OCI-LY3 (cell line): ENCODE measurements around the gene PTBP3.
"Not testable (repeated sequence)": the region's sequence is repeated elsewhere in the genome, so short reads cannot be mapped to it uniquely, and the experiment has no call there.

ENCODE experiments used
- H2AFZ ChIP-seq: fragments of 200-600, 300-600 bp; shearing (Covaris generic); 2 replicates; pipeline ENCODE4 v1.6.0; 2014; ENCODE audit warnings: antibody characterized with exemption, low read depth, low read length
- H3K27ac ChIP-seq: fragments of 200-600, 300-600 bp; sonication (generic); 2 replicates; pipeline ENCODE4 v1.5.1; 2014; ENCODE audit warnings: mild to moderate bottlenecking, low read length, moderate library complexity, mixed read lengths
- H3K27me3 ChIP-seq: fragments of 200-600, 300-600 bp; sonication (generic); 2 replicates; pipeline ENCODE4 v1.6.1; 2014; ENCODE audit warnings: low read depth, low read length, mixed read lengths
- H3K36me3 ChIP-seq: fragments of 200-600, 300-600 bp; sonication (generic); replicated peaks from 2 replicates; pipeline ENCODE3; 2014; ENCODE audit warnings: low read depth, low read length, mixed read lengths
- H3K4me1 ChIP-seq: fragments of 300-600, 200-600 bp; sonication (generic); 2 replicates; pipeline ENCODE4 v1.6.1; 2014; ENCODE audit warnings: low read length, mixed read lengths
- H3K4me2 ChIP-seq: fragments of 200-600, 300-600 bp; sonication (generic); 2 replicates; pipeline ENCODE4 v1.6.1; 2014; ENCODE audit warnings: low read length, mixed read lengths
- H3K4me3 ChIP-seq: fragments of 300-600, 200-600 bp; sonication (generic); 2 replicates; pipeline ENCODE4 v1.5.1; 2014; ENCODE audit warnings: antibody characterized with exemption, mild to moderate bottlenecking, low read length, moderate library complexity
- H3K79me2 ChIP-seq: fragments of 300-600, 200-600 bp; shearing (Covaris generic); 2 replicates; pipeline ENCODE4 v1.6.1; 2014; ENCODE audit warnings: mild to moderate bottlenecking, low read length, mixed read lengths
- H3K9ac ChIP-seq: fragments of 300-600, 200-600 bp; shearing (Covaris generic); 2 replicates; pipeline ENCODE4 v1.6.0; 2014; ENCODE audit warnings: mild to moderate bottlenecking, low read length, moderate library complexity
- H3K9me3 ChIP-seq: fragments of 200-600, 300-600 bp; shearing (Covaris generic); 2 replicates; pipeline ENCODE4 v1.6.1; 2014; ENCODE audit warnings: low read length, mixed read lengths; ENCODE audit not compliant: insufficient read depth
- H4K20me1 ChIP-seq: fragments of 200-600, 300-600 bp; sonication (generic); 2 replicates; pipeline ENCODE4 v1.6.1; 2016; ENCODE audit warnings: low read length, mixed read lengths; ENCODE audit not compliant: insufficient read depth
- EZH2phosphoT487 ChIP-seq: fragments of 200-600 bp; shearing (Covaris generic); IDR thresholded peaks from 2 replicates; pipeline ENCODE4 v1.6.1; 2018; ENCODE audit warnings: antibody characterized with exemption, mixed run types, low read depth
- TF ChIP-seq, protein P1 (sequence below): fragments of 200-600, 300-600 bp; sonication (generic); IDR thresholded peaks from 2 replicates; pipeline ENCODE4 v1.5.1; 2014; ENCODE audit warnings: antibody characterized with exemption, low read length, low read depth

Gene PTBP3

DNA sequence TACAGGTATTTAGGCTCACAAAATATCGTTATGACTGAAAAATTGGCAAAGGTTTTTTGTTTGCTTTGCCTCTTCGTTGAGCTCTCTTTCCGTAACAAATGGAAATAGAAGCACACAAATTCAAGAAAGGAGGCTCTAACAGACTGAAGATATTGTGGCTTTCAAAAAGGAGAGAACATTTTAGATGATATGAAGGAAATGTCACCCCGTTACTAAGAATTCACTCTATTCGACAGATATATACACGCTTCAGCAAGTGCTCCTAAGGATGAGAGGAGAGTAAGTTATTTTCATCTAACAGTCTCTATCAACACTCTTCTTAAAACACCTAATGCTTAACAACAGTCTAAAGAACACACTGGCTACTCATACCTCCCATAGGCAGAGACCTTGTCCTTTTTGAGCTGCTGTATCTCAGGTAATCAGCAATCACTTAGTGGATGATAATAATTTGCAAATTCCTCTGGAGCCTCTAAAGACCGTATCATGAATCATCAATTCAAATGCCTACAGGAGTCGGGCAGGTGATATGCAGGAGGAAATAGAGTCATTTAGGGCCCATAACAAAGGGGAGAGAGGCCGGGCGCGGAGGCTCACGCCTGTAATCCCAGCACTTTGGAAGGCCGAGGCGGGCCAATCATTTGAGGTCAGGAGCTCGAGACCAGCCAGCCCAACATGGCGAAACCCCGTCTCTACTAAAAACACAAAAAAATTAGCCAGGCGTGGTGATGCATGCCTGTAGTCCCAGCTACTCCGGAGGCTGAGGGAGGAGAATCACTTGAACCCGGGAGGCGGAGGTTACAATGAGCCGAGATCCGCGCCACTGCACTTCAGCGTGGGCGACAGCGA lies 45.1 kb upstream of the PTBP3 start:
- Histone ChIP-seq H3K27me3 (no peaks in the 10 kb centered on the region), H3K9me3 (no peaks in the 10 kb centered on the region), H4K20me1 (no peaks in the 10 kb centered on the region), H3K9ac (peak overlapping the region; percentile 78), H3K4me2 (peak overlapping the region; percentile 72), H3K4me1 (peaks cover 14% of the 10 kb centered on the region), H2AFZ (peak overlapping the region; percentile 57; the same call in 1 of the 2 replicates), H3K4me3 (peak overlapping the region; percentile 82), H3K27ac (peak overlapping the region; percentile 70), H3K79me2 (peaks cover 4% of the 10 kb centered on the region; the same call in 1 of the 2 replicates), H3K36me3 (no peaks in the 10 kb centered on the region)
- TF ChIP-seq, protein P1, sequence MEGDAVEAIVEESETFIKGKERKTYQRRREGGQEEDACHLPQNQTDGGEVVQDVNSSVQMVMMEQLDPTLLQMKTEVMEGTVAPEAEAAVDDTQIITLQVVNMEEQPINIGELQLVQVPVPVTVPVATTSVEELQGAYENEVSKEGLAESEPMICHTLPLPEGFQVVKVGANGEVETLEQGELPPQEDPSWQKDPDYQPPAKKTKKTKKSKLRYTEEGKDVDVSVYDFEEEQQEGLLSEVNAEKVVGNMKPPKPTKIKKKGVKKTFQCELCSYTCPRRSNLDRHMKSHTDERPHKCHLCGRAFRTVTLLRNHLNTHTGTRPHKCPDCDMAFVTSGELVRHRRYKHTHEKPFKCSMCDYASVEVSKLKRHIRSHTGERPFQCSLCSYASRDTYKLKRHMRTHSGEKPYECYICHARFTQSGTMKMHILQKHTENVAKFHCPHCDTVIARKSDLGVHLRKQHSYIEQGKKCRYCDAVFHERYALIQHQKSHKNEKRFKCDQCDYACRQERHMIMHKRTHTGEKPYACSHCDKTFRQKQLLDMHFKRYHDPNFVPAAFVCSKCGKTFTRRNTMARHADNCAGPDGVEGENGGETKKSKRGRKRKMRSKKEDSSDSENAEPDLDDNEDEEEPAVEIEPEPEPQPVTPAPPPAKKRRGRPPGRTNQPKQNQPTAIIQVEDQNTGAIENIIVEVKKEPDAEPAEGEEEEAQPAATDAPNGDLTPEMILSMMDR, result no peak
- TF ChIP-seq EZH2phosphoT487, result no peak

DNA sequence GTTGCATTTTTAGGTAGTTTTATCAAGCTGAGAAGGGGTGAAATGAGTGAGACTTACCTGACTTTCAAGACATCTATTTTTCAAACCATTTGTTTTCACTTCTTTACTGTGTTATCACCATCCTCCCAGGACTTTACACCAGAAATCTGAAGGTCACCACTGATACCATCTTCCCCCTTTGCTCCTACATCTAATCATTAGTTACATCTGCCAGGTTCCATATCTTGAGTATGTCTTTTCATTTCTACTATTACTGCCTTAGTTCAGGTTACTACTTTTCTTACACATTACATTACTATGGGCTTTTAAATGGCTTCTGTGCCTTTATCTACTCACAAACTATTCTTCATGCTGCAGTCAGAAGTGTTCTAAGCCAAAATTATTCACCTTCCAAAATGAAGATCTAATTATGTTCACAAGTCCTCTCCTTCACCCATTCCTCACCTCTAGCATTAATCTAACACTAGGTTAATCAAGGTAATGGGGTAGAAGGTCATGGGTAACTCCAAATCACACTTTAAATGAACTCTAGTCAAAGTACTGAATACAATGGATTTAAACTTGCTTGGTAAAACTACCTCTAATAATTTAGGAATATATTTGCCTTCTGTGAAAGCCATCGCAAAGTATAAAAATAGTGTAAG lies 44.4 kb upstream of the PTBP3 start:
- H3K27ac ChIP-seq, result no peak overlapping the region

DNA sequence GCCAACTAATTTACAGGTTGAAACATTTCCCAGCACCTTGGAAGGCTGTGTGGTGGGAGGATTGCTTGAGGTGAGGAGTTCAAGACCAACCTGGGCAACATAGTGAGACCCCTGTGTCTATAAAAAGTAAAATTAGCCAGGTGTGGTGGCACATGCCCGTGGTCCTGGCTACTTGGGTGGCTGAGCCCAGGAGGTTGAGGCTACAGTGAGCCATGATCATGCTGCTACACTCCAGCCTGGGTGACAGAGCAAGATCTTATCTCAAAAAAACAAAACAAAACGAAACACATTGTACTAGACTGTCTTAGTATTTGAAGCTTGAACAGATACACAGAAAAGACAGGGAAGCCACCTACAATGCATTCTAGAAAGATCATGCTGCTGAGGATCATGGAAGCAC lies 43.7 kb upstream of the PTBP3 start:
- H3K9ac ChIP-seq, result no peak overlapping the region
- peaks cover 4% of the 10 kb centered on the region; the same call in 1 of the 2 replicates for H3K79me2 ChIP-seq
- H3K27ac ChIP-seq, result no peak overlapping the region
- no peaks in the 10 kb centered on the region for H4K20me1 ChIP-seq
- H3K4me3 ChIP-seq, result no peak overlapping the region
- H3K9me3 ChIP-seq, result no peaks in the 10 kb centered on the region
- no peaks in the 10 kb centered on the region for H3K36me3 ChIP-seq
- H3K27me3 ChIP-seq, result no peaks in the 10 kb centered on the region
- H3K4me1 ChIP-seq, result peaks cover 14% of the 10 kb centered on the region
- TF ChIP-seq, protein P1, result no peak
- no peak for TF ChIP-seq EZH2phosphoT487
- H3K4me2 ChIP-seq, result no peak overlapping the region
- H2AFZ ChIP-seq, result no peak overlapping the region

More for the DNA sequence above, 44.4 kb upstream of the PTBP3 start:
- peaks cover 4% of the 10 kb centered on the region; the same call in 1 of the 2 replicates for H3K79me2 ChIP-seq
- H3K9me3 ChIP-seq, result no peaks in the 10 kb centered on the region
- no peaks in the 10 kb centered on the region for H3K27me3 ChIP-seq
- H3K4me1 ChIP-seq, result peaks cover 14% of the 10 kb centered on the region
- H3K4me3 ChIP-seq, result 0 out of 2 replicates have a peak overlapping the region, but pooled peaks have one; percentile 82
- peak overlapping the region; percentile 72 for H3K4me2 ChIP-seq
- H3K9ac ChIP-seq, result no peak overlapping the region
- H2AFZ ChIP-seq, result no peak overlapping the region
- H4K20me1 ChIP-seq, result no peaks in the 10 kb centered on the region
- no peaks in the 10 kb centered on the region for H3K36me3 ChIP-seq
- no peak for TF ChIP-seq EZH2phosphoT487
- TF ChIP-seq, protein P1, result no peak

DNA sequence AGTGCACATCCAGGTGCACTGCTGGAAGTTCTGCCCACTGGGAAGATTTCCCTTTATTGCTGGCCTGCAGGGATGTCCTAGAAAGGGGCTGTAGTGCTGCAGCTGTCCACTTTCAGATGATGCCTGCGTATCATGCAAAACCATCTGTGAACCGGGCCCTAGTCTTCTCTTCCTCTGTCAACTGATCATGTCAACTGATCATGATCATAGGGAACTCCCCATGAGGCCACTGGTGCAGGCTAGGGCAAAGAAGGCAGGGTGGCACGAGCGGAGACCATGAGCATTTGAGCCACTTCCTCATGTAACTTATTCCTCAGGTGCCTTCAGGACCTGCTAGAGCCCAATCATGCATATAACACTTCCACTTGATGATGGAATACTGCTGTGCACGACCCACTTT lies 41.9 kb upstream of the PTBP3 start:
- H3K79me2 ChIP-seq, result no peaks in the 10 kb centered on the region
- no peaks in the 10 kb centered on the region for H3K36me3 ChIP-seq
- no peak overlapping the region for H3K9ac ChIP-seq
- H3K27ac ChIP-seq, result no peak overlapping the region
- no peak overlapping the region for H3K4me2 ChIP-seq
- H3K4me1 ChIP-seq, result peaks cover 8% of the 10 kb centered on the region; the same call in 1 of the 2 replicates
- no peak overlapping the region for H2AFZ ChIP-seq
- no peaks in the 10 kb centered on the region for H3K27me3 ChIP-seq
- TF ChIP-seq, protein P1, result no peak
- TF ChIP-seq EZH2phosphoT487, result no peak
- H3K4me3 ChIP-seq, result no peak overlapping the region
- no peaks in the 10 kb centered on the region for H4K20me1 ChIP-seq
- no peaks in the 10 kb centered on the region for H3K9me3 ChIP-seq

DNA sequence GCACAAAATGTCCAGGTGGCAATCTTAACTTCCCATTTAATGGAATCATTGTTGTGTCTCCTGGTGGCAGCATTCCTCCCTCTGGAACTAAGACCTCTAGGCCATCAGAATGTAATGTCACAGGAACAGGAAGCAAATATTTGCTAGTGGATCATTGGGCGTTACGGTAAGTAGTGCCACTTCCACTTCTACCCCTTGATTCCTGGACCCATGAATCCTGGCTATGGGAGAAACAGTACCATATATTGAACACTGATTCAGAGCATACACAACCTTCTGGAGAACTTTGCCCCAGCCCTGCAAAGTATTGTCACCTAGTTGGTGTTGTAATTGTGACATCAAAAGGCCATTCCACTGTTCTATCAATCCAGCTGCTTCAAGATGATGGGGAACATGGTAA lies 40.8 kb upstream of the PTBP3 start:
- not testable (repeated sequence) for H4K20me1 ChIP-seq, H3K4me3 ChIP-seq

DNA sequence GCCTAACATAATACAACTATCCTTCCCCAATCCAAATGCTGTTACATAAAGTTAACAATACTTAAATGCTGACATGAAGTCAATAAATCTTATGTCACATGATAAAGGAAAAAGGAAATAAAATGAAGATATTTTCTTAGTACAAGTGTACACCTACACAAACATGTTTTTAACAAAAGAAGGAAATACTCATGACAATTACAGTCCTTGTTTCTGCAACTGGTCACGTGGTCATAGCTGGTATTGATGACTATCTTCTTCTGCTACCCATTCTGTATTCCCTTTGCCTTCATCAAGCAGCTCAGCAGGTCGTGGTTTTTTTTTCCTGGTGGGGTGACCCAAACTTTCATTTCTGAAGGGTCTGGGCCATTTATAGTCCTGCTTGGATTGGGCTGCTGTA lies 40.2 kb upstream of the PTBP3 start:
- not testable (repeated sequence) for H3K27ac ChIP-seq, H4K20me1 ChIP-seq, H2AFZ ChIP-seq

More for the DNA sequence above, 40.8 kb upstream of the PTBP3 start:
- not testable (repeated sequence) for H3K27me3 ChIP-seq, H3K9me3 ChIP-seq, H3K27ac ChIP-seq, H3K4me2 ChIP-seq, H3K9ac ChIP-seq, H3K79me2 ChIP-seq, H3K4me1 ChIP-seq, H3K36me3 ChIP-seq, H2AFZ ChIP-seq

More for the DNA sequence above, 40.2 kb upstream of the PTBP3 start:
- H3K9me3 ChIP-seq, H3K9ac ChIP-seq, H3K36me3 ChIP-seq, H3K4me3 ChIP-seq, H3K4me2 ChIP-seq, H3K4me1 ChIP-seq, H3K79me2 ChIP-seq, H3K27me3 ChIP-seq: not testable (repeated sequence)
